HG03432 (cell line): Measurements from ENCODE around the gene H6PD.

ENCODE experiments used
- ATAC-seq: cut with Tn5 transposase; IDR thresholded peaks from one replicate; pipeline ENCODE4 v1.9.1; 2021; ENCODE audit warnings: mild to moderate bottlenecking, moderate library complexity; ENCODE audit not compliant: unreplicated experiment

Gene H6PD

GRCh38 chr1:9240914-9241820 is 6.6 kb downstream of the H6PD start:
- no peak for ATAC-seq

- no peak for ATAC-seq
Observed at GRCh38 chr1:9241891-9242290, 7.3 kb downstream of the H6PD start.

DNA sequence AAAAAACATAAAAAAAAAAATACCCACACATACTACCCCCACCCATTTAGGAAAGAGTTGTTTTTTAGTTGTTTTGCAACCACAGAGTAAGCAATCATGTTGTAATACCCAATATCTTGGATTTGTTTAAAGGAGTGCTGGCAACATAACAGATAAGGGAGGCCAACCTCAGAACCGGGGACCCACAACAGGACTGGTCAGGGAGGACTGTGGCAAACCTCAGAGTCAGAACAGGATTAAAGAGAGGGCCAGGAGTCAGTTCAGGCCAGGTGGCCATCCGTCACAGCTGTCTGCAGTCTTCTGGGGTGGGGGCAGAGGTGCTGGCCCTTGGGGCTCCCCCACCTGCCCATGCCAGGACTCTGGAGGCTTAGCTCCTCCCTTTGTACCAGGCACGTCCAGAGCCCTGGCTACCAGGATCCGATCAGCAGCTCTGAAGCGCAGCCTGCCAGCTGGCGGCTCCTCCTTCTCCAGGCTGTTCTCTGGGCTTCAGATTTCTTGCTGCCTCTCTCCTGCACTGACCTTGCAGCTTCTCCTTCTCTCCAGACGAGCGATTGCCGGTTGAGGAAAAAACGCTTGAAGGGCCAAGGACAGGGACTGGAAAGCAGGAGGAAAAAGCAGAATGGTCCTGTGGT is 7.9 kb downstream of the H6PD start:
- no peak for ATAC-seq

DNA sequence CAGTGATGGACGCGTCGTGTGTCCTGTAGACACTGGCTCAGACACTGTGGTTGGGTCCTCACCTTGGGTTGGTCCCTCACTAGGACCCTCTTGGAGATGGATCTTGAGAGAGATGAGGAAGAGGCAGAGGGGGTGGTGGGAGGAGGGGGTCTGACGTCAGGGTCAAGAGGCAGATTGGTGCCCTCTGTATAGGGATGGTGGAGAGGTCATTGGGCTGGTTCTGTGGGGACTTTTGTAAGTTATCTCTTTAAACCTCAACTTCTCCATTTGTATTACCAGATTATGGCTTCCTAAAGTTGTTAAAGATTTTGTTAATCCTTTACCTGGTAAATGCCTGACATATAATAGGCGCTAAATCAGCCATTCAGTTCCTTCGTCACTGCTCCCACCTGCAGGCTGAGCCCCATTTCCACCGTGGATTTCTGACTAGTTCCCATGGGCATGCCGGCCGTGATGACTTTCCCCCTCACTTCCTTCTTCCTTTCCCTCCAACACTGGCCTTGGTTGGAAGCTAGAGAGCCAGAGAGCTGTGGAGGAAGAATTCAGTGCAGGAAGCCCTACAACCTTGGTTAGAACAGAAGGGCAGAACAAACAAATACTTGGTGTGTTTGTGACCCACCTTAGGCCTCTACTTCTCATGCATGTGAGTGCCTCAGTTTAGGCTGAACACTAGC is 8.6 kb downstream of the H6PD start:
- no peak for ATAC-seq

DNA sequence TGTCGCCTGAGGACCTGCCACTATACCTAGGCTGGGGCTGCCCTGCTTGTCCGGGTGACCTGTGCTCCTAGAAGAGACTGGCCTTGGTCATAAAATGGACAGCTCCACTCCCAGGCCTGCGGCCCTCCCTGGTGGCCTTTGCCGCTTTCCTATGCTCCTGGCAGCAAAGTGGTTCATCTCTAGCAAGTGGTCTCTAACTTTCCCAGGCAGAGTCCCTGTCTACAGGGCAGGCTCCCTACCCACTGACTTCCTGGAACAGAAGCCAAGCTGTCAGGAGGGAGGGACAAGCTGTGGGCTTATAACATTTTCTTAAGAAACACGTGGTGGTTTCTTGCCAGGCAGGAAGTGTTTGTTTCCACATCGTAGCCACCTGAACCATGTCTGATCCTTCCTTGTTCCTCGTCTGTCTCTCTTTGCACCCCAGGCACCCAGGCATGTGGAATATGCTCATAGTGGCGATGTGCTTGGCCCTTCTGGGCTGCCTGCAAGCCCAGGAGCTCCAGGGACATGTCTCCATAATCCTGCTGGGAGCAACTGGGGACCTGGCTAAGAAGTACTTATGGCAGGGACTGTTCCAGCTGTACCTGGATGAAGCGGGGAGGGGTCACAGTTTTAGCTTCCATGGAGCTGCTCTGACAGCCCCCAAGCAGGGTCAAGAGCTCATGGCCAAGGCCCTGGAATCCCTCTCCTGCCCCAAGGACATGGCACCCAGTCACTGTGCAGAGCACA is 10.1 kb downstream of the H6PD start:
- no peak for ATAC-seq

DNA sequence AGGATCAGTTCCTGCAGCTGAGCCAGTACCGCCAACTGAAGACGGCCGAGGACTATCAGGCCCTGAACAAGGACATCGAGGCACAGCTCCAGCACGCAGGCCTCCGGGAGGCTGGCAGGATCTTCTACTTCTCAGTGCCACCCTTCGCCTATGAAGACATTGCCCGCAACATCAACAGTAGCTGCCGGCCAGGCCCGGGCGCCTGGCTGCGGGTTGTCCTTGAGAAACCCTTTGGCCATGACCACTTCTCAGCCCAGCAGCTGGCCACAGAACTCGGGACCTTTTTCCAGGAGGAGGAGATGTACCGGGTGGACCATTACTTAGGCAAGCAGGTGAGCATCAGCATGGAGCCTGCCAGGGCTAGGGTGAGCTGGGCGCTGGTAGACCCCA is 10.7 kb downstream of the H6PD start:
- ATAC-seq, result no peak

GRCh38 chr1:9245661-9246060 is 11.1 kb downstream of the H6PD start:
- no peak for ATAC-seq

GRCh38 chr1:9246215-9246614 is 11.6 kb downstream of the H6PD start:
- no peak for ATAC-seq

DNA sequence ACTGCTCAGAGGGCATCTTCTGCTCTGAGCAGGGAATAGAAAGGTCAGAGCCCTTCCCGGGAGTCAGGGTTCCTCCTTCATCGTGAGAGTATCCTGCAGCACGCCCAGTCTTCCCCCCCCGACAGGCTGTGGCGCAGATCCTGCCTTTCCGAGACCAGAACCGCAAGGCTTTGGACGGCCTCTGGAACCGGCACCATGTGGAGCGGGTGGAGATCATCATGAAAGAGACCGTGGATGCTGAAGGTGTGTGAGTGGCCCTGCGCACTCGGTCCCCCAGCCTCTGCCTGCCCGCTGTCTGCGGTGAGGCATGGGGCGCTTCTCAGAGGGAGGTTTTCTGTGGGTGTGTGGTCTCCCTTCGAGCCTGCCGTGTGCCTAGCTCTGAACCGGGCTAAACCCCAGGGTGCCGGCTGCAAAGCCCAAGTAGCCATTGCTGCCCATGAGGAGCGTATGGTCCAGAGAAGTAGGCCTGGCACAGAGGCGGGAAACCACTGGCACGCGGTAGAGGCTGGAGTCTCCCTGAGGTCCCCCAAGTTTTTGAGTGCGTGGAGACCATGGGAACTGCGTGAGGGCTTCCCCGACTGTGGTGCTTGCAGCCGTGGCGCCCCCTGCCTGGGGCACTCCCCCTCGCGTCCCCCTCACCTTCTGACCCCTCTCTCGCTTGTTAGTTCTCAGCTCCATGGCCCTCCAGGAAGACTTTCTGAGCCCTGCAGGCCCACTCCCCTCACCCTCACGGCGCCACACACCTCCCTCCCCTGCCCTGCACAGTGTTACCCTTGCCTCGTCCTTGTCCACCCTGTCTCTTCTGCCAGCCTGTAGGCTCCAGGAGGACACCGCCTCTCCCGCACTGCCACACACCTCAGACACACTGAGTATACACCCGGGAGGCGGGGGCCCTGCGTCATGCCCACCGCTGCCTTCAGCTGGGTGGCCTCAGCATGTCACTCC is 12.5 kb downstream of the H6PD start:
- no peak for ATAC-seq

DNA sequence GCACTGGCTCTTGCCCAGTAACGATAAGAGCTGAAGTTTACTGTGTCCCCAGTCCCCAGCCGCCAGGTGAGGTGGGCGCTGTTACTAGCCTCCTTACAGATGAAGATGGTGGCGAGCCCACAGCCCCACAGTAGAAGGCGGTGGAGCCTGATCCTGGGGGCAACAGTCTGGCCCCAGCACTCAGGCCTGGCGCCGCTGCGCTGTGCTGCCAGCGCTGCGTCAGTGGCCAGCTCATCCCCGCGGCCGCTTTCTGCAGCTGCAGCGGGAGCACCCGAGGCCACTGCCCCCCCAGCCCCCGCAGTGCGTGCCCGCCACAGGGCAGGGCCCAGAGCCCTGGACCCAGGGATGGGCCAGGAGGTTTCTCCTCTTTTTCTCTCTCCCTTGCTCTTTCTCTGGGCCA is 13.3 kb downstream of the H6PD start:
- no peak for ATAC-seq

- ATAC-seq, result no peak
Observed at GRCh38 chr1:9248341-9249262, 14.0 kb downstream of the H6PD start.

DNA sequence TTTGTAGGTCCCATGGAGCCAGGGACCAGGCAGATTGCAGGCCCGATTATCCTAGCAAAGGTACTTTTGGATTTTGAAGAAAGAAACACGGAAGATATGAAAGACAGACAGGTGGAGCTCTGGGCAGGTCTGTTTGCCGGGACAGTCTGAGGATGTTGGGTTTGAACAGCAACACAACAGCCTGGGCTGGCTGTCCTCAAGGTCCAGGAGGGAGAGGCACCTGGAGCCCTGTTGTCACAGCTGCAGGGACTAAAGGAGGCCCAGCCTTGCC is 14.6 kb downstream of the H6PD start:
- ATAC-seq, result no peak

- no peak for ATAC-seq
Observed at GRCh38 chr1:9249534-9250410, 15.2 kb downstream of the H6PD start.

DNA sequence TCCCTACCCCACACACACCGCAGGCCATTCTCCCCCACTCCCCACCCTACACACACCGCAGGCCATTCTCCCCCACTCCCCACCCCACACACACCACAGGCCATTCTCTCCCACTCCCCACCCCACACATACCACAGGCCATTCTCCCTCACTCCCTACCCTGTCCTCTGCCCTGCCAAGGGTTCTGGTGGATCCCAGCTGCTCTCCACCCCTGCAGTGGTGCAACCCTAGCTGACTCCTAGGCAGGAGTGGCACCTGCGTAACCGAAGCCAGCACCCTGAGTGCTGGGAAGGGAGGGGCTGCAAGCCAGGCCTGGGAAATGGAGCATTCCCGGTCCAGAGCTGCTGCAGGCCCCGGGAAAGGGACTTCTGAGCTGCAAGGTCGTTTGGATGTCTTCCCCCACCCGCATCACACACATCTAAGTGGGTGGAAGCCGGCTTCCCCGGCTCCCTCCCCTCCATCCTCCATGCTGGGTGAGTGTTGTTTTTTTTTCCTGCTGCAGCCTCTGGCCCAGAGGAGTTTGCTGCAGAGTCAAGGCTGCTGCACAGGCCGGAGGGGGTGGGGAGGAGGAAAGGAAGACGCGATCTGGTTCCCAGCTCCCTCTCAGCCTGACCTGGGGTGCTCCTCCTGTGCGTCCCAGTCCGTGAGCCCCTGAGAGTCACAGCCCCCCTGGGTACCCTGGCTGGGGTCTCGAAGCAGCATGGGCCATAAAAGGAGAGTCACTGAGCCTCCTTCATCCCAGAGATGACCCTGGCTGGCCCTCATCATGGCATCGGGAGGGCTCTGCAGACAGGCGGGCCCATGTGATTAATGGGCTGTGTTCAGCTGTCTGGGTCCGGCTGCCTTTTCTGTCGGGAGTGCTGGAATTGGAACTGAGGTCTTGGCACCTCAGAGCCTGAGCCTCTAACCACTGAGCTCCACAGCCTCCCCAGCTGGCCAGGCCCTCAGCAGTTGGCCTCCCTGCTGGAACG is 16.1 kb downstream of the H6PD start:
- ATAC-seq, result no peak

DNA sequence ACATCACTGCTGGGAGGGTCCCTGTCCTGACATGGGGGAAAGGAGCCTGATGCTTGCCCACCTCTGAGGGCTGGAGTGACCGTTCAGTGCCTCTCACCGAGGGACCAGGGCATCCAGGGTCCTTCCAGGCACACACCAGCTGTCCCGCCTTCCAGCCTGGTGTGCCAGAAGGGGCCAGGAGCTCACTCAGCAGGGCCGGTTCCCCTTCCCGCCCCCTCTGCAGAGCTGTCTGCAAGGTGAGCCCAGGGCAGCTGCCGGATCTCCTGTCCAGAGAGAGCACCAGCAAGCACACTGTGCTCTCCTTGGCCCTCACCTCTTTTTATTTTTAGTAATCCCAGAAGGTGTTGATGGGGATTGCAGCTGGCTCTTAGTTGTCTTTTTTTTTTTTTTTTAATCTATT is 16.9 kb downstream of the H6PD start:
- no peak for ATAC-seq

- no peak for ATAC-seq
Observed at GRCh38 chr1:9253004-9253403, 18.4 kb downstream of the H6PD start.

DNA sequence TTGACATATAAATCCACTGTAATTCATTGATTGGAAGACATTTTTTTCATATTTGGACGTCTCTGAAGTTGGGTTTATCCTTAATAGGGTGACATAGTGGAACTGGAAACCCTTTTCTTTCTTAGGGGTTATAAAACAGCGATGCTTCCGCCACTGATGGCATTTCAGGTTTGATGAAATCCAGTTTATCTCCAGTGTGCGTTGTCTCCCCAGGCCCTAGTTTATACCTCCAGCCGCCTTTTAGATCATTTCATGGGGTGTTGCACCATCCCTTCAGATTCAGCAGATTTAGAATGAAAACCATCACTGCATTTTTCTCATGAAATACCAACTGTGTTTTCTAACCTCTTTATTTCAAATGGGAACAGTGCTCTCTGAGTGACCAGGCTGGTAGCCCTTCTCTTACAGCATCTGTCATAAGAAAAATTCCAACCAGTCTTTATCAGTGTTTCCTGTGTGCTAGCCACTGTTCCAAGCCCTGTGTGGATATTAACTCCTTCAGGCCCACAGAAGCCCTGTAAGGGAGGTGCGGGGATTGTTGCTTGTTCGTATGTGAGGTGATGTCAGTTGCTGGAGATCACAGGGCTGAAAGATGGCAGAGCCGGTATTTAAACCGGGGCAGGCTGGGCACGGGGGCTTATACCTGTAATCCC is 19.0 kb downstream of the H6PD start:
- no peak for ATAC-seq
